Stimulated activated CD4-positive, alpha-beta T cell treated with anti-CD3 and anti-CD28 coated beads, Interleukin-1b, Interleukin-23, amount 100 ng/mL, for 48 hours (primary cell): ENCODE results near the gene CLMN.

Experiments
- DNase-seq: peaks from one replicate; pipeline ENCODE4 v3.0.0-alpha.2; 2020

CLMN gene

DNA sequence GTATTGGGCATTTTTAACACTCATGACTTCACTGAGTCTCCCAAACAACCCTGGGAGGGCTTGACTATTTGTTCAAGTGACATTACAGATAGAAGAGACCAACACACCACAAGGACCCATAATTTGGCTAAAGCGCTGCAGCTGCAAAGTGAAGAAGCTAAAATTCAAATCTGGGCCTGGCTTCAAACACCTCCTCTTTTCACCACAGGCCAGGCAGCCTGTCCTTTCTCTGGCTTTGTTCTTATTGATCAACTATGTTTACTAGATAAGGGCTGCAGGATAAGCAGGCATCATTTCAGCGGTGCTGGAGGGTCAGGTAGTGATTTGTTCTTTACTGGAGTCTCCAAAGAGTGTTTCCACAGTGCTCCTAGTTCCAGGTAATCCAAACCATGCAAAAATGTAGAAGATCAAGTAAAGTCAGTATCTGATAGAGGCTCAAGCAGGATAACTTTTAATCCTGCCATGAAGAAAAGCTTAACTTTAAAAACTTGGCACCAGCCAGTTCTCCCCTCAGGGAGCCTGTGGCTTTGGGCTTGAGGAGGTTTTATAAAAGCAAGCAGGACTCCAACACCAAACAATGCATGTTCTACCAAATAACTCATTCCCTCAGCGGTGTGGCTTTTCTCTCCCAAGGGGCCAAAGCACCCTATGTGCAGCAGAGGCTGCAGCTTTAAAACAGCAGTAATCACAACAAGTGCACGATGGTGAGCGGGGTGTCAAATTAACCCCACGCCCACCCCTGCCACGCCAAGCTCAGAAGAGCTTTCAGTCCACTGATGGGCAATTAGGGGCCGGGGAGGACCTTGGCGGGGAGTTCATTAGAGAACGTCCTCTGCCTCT is 16.8 kb downstream of the CLMN start:
- DNase-seq, result no peak

DNA sequence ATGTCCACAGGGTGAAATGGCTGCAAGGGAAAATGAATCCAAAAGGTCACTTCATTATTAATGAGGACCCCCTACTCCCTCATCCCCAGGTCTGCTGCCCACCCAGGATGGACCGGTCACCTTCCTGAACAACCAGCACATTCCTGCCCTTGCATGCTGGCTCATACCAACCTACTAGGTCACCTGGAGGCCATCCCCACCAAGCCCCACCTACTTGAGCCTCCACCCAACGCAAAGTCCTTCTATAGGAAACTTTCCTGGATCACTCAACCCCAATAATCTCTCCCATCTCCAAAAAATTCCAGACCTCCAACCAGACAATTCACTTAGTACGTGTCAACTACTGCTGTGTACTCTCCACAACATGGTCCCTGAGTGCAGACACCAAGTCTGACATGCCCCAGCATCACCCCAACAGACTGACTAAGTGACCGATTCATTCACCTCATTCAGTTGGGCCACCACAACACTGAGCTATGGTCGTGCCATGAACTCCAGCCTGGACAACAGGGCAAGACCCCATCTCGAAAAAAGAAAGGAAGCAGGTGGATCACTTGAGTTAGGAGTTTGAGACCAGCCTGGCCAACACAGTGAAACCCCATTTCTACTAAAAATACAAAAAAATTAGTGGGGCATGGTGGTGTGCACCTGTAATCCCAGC is 18.1 kb downstream of the CLMN start:
- no peak for DNase-seq

DNA sequence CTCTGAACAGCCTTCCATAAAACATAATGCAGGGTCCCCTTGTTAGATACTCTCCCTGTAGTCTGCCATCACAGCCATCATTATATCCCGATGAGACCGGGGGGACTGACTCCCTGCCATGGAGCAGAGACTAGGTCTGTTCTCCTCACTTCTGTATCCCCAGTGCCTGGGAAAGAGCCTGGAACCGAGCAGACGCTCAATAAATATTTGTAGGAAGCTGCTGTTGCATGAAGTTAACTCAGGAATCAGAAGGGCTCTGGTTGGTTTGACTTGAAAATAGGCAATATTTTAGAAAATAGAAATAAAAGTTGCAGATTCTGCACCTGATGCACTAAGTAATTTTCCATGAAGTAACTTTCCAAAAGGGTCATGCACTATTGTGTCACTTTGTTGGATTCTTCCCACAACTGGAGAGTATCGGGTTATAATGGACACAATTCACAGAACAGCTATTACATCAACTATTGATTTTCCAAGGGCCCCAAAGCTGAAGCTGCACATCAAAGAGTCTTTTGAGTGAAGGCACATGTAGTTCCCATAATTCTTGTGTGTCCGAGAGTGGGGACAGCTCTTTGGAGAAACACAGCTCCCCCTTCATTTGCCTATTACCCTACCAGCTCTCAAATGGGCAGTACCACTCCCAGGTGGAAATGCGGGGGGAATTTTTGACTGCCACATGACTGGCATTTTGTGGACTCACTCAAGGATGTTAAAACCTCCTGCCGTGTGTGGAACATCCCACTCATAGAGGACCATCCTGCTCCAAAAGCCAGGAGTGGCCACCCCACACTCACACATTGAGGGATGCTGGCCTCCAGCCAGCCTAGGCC is 18.8 kb downstream of the CLMN start:
- DNase-seq, result no peak

DNA sequence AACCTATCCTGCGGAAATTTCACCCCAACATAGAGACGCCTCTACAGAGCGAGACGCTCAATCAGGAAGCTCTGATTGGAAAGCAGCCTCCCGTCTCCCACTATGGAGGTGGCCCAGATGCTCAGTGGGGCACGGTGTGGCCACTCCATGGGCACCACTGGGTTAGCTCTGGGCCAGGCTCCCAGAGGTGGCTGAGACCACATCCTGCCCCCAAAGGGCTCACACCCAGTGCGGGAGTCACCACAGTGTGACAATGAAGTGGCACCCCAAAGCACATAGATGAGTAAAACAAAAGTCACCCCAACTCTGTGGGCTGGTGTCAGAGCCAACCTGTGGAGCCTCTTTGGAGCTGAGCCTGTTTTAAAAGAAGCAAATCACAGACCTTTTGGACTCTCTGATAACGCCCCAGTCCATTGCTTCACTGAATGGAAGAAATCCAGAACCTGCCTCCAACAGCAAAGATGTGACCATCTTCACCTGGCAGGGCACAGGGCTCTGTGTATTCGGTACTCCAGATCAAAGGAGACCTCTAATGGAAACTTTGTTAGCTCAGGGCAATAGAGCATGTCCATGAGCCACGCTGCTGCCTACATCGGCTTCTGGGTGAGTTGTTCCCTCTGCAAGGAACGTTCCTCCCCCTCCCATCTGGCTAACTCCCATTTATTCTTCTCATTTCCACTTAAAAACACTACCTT is 19.6 kb downstream of the CLMN start:
- no peak for DNase-seq

DNA sequence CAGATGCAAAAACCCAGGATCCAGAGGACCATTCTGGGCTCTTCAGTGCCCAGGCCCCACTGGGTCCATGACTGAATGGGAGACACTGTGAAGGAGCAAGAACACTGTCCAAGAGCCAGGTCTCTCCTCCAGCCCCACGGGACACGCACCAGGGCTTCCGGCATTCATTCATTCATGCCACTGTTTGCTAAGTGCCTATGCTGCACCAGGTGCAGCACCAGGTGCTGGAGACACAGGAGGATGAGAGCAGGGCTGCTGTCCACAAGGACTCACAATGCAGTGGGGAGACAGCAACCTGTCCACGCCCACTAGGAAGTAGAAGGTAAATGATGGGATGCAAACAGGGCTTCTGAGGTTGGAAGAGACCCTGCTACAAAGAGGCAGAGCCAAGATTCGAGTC is 20.4 kb downstream of the CLMN start:
- DNase-seq, result no peak

DNA sequence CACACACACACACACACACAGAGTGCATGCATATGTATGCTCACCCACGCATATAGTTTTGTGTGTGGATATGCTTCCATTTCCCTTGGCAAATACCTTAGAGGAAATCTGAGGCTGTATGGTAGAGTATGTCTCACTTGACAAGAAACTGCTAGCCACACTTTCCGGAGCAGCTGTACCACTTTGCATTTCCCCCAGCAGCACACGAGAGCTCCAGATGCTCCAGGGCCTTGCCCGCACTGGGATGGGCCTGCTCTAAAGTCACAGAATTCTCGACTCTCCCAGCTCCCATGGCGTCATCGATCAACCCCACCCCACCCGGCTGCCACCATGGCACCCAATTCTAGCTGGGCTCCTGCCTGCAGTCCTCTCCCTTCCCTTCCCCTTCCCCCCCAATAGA is 21.9 kb downstream of the CLMN start:
- DNase-seq, result no peak

DNA sequence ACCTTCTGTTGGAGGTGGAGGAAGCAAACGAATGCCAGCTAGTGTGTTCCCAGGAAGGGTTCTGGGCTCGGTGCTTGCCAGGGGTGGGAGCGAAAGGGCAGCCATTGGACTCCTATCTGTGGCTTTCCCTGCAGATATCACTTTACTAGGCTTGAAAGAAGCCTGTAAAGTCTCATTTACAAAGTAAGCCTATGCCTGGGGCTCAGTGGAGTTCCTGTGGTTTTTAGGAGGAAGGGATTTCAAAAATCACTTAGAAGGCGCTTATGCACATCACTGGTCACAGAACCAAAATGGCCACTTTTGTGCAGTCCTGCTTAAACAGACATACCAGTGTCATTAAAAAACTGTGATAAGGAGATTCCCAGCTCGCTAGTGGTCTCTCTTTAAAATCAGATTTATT is 22.7 kb downstream of the CLMN start:
- DNase-seq, result no peak

DNA sequence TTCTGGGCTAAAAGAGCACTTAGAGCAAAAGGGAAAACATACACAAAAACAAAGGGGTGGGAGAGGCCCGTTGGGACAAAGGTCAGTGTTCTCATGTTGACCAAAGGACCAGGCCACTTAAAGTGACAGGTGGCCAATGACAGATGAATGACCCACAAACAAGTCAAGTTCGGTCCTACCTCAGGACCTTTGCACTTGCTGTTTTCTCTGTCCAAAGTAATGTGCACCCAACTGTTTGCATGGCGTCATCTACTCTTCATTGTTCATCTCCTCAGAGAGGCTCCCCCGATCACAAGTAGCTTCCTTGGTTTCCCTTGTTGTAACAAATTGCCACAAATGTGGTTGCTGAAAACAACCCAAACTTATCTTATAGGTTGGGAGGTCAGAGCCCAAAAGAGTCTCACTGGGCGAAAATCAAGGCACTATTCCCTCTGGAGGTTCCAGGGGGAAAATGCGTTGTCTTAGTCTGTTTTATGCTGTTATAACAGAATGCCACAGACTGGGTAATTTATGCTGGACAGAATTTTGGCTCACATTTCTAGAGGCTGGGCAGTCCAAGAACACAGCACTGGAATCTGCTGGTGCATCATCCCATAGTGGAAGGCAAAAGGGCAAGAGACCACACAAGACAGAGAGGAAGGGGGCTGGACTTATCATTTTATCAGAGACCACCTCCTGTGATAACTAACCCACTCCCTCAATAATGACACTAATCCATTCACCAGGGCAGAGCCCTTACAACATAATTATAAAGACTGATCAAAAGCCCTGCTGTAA is 23.9 kb downstream of the CLMN start:
- DNase-seq, result no peak

DNA sequence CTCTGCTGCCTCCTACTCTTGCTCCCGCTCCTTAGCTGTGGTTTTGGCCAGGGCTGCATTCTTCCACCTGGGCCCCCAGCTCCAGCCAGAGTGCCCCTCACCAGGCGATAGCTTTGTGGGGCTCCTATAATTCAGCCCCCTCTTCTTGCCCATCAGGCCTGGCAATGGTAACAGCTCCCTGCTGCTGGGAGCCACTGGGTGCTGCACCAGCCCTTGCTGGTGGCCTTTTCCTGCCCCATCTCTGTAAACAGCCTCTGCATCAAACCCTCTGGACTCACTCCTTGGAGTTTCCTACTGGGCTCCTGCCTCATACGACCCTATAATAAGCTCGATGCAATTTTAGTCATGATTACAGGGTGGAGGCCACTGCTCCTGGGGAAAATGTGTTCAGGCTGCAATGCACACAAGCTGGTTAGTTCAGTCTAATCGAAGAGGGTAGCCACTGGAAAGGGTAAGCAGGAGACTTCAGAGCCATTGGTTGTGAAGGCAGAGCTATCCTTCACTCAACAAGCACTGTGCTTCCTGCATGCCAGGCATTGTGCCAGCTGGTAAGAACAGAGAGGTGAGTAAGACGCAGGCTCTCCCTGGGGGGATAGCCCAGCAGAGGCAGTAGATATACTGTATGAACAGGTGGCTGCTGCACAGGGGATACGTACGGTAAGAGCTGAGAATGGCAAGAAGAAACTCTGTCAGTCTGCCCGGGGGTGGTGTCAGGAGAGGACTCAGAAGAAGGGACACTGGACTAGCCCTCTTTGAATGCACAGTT is 24.7 kb downstream of the CLMN start:
- no peak for DNase-seq

DNA sequence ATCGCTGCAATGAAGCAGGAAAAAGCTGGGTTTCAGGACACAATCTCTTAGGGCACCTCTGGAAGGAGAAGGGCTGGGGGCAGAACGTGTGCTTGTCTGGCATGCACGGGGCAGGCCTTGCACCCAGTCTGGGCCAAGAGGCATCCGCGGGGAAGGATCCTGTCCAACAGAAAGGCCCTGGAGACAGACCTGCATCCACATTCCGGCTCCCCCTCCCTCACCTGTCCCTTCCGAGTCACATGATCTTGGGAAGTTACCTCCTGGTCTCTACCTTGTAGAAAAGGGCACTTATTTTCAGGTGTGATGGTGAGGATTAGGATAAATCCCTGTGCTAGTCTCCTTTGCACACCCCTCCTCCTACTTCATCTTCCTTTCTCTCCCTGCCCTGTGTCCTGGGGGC is 25.4 kb downstream of the CLMN start:
- no peak for DNase-seq

DNA sequence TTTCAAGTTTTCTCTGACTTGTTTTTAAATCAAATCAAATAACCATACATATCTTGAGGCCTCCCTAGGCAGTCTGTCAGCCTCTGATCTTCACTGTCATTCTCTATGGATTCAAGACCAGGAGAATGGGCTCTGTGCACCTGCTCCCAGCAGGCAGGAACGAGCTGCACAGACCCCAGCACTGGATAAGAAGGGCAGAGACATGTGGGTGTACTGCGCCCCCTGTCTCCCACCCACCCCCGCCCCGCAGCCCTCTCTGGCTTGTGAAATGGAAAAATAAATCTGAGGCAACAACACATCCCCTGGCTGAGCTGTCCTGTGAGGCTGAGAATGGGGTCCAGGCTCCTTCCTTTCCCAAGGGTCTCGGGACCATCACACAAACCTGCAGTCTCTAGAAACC is 26.3 kb downstream of the CLMN start:
- DNase-seq, result no peak

DNA sequence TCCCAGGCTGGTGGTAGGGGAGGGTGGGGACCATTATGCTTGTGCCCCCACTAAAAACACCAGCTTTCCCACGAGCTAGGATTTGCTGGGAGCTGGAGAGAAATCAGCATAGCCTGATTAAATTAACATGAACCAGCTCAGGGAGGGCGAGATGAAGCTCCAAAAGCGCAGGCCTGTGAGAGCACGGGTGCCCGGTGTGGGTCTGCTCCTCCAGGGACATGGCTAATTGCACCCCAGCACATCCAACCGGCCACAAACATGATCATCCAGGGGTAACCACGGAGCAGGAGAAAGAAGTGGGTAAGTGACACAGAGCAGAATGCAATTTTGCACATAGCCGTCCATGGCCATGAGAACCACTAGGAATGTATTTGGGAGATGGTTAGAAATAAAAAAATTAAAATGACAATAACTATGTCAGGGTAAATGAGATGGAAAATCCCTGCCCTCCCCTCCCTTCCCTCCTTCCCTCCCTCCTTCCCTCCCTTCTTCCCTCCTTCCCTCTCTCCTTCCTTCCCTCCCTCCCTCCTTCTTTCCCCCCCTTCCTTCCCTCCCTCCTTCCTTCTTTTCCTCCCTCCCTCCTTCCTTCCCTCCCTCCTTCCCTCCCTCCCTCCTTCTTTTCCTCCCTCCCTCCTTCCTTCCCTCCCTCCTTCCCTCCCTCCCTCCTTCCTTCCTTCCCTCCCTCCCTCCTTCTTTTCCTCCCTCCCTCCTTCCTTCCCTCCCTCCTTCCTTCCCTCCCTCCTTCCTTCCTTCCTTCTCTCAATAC is 26.9 kb downstream of the CLMN start:
- no peak for DNase-seq

DNA sequence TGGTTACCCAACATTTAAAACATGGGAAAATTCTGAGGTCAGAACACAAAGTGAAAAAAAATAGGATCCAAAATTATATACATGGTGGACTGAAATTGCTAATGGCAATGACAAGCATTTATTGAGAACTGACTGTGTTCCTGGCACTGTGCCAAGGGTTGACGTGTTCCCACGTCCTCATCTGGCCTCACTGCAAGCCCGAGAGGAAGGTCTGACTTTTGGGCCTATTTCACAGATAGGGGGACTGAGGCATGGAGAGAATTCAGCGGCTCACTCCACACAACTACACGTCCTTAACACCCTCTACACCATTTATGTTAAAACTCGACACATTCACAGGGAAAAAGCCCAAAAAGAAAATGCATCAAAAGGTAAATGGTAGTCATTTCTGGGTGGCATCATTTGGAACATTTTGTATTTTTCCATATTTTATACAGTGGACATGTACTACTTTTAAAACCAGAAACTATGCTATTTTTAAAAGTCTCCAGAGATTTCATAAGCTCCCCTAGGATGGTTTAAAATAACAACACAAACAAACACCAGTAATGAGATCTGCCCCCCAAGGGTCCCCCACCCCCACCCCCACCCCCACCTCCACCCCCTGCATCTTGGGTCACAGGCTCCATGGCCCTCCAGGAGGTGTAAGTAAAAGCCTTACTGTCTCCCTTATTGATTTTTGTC is 27.7 kb downstream of the CLMN start:
- DNase-seq, result peak; percentile 22

DNA sequence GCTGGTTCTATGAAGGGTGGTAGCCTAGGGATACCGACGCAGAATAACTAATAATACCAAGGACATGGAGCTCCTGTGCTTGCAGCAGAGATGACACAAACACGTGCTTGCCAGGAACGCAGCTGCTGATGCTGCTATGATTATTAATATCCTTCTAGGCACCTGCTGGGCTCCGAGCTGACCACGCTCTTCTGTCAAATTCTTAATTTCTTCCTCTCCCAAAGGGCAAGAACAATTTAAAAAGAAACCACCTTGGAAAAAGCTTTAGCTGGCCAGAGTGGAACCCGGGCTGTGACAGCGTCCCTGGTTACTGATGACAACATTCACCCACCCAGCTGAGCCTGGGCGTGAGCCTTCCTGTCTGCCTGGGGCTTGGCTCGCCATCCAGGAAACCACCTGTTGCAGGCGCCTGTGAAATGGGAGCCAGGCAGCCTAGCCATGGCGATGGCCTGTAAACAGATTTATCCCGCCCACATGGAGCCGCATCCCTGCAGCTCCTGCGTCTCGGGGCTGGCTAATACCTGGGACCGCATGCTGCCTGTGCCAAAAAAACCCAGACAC is 28.8 kb downstream of the CLMN start:
- no peak for DNase-seq

DNA sequence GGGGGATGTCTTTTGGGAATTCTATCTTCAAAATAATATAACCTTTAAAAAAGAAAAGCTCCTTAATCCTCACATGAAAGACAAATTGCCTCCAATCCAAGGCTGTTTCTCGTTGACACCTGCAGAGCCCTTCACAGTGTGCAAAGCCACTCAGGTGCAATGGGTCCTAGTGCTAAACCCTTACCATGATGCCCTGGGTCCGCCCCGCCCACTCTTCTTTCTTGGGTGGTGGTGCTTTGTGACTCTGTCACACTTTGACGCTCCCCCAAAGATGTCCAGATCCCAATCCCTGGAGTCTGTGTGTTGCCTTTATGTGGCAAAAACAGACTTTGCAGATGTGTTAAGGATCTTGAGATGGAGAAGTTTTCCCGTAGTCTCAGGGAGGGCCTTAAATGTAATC is 29.7 kb downstream of the CLMN start:
- no peak for DNase-seq

DNA sequence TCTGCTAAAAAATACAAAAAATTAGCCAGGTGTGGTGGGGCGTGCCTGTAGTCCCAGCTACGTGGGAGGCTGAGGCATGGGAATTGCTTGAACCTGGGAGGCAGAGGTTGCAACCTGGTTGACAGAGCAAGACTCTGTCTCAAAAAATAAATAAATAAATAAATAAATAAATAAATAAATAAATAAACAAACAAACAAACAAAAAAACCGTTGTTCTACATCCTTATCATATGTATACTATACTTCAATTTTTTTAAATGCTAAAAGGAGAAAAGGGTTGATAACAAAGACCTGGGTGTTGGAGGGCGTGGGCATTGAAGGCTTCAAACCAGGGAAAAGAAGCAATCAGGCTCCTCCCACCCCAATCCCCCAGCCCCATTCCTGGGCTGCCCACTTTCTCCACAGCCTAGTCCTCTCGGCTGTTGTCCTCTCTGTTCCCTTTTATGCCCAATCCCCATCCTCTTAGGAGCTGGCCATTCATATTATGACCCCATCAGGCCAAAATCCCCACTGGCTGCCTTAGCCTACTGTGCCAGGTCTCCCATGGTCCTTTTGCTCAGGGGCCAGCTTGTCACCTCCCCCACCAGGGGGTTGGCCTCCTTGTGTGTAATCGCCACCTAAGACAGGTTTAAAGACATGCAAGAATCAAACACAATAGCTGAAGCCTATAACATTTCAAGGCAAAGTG is 30.2 kb downstream of the CLMN start:
- DNase-seq, result no peak

DNA sequence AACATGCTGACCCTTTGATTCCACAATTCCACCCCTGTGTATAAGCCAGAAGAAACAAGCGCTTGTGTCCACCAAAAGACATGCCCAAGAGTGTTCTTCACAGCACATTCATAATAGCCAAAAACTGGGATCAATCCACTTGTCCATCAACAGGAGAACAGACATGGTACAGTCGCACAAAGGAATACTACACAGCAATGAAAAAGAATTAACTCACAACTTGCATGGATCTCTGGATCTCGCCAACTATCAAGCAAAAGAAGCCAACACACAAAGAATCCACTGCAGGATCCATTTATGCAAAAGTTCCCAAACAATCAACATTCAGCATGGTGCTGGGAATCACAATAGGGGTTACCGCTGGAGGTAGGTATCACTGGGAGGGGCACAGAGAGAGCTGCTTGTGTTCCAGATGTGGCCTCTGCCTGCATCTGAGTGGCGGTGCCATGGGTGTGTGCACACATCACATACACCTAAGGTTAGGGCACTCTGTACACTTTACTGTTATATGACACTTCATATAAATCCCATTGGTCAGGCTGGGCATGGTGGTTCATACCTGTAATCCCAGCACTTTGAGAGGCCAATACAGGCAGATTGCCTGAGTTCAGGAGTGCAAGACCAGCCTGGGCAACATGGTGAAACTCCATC is 30.9 kb downstream of the CLMN start:
- DNase-seq, result no peak

DNA sequence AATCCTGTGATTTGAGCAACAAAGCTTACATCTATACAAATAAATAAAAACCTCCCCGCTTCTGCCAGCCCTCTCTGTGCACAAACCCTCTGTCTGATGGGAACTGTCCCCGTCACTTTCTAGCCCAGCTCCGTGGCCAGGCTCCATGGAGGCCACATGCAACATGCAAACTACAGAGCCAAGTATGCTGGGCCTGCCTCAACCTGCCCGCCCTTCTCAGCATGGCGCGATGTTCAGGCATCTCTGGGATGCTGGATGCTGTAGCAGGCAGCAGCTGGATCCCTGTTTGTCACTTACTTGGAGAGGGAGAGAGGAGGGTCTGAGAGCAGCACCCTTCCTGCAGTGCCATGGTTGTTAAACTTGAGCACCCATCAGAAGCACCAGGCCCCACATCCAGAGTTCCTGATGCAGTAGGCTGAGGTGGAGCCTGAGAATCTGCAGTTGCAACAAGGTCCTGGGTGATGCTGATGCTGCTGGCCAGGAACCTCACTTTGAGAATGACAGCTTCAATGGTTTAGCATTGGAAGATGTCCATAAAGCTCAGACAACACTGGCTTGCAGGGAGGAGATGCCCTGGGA is 32.4 kb downstream of the CLMN start:
- no peak for DNase-seq
